ENCODE data around the gene VAV2.

VAV2 gene

GRCh38 chr9:133967024-133967741 lies 24.9 kb downstream of the VAV2 start:
- no peak for DNase-seq

GRCh38 chr9:133964463-133964862 lies 27.7 kb downstream of the VAV2 start:
- no peak overlapping the region for H3K27ac Mint-ChIP-seq
- DNase-seq, result no peak
- peaks cover 2% of the 10 kb centered on the region for H3K27me3 Mint-ChIP-seq (ENCODE audit: low read depth, poor library complexity)
- peaks cover 31% of the 10 kb centered on the region for H3K9me3 Mint-ChIP-seq
- H3K4me1 Mint-ChIP-seq, result peaks cover 36% of the 10 kb centered on the region
- no peak overlapping the region for H3K4me3 Mint-ChIP-seq
- no peak for TF ChIP-seq CTCF (IDR thresholded peaks at IDR 0.05)
- H3K36me3 Mint-ChIP-seq (ENCODE audit: low read depth), result peaks cover 31% of the 10 kb centered on the region

More at GRCh38 chr9:133967024-133967741, 24.9 kb downstream of the VAV2 start:
- Mint-ChIP-seq H3K9me3 (peaks cover 31% of the 10 kb centered on the region), H3K4me1 (peaks cover 34% of the 10 kb centered on the region), H3K4me3 (no peak overlapping the region), H3K27ac (no peak overlapping the region), H3K27me3 (ENCODE audit: low read depth, poor library complexity) (peaks cover 2% of the 10 kb centered on the region), H3K36me3 (ENCODE audit: low read depth) (peaks cover 31% of the 10 kb centered on the region)
- TF ChIP-seq CTCF (IDR thresholded peaks at IDR 0.05), result no peak

GRCh38 chr9:133963166-133963565 lies 29.0 kb downstream of the VAV2 start:
- DNase-seq, result no peak
- Mint-ChIP-seq H3K4me3 (no peak overlapping the region), H3K9me3 (peaks cover 31% of the 10 kb centered on the region), H3K4me1 (peaks cover 41% of the 10 kb centered on the region), H3K36me3 (ENCODE audit: low read depth) (peaks cover 31% of the 10 kb centered on the region), H3K27ac (no peak overlapping the region), H3K27me3 (ENCODE audit: low read depth, poor library complexity) (peaks cover 5% of the 10 kb centered on the region)
- TF ChIP-seq CTCF (IDR thresholded peaks at IDR 0.05), result no peak

GRCh38 chr9:133962341-133962740 lies 29.8 kb downstream of the VAV2 start:
- Mint-ChIP-seq H3K27me3 (ENCODE audit: low read depth, poor library complexity) (peaks cover 5% of the 10 kb centered on the region), H3K36me3 (ENCODE audit: low read depth) (peaks cover 30% of the 10 kb centered on the region), H3K27ac (no peak overlapping the region), H3K4me3 (no peak overlapping the region), H3K4me1 (peaks cover 47% of the 10 kb centered on the region), H3K9me3 (peaks cover 29% of the 10 kb centered on the region)
- no peak for TF ChIP-seq CTCF (IDR thresholded peaks at IDR 0.05)
- no peak for DNase-seq

- no peak for TF ChIP-seq CTCF (IDR thresholded peaks at IDR 0.05)
- Mint-ChIP-seq H3K4me3 (no peak overlapping the region), H3K27me3 (ENCODE audit: low read depth, poor library complexity) (peaks cover 5% of the 10 kb centered on the region), H3K4me1 (peaks cover 53% of the 10 kb centered on the region), H3K9me3 (peaks cover 25% of the 10 kb centered on the region), H3K36me3 (ENCODE audit: low read depth) (peaks cover 26% of the 10 kb centered on the region), H3K27ac (no peak overlapping the region)
- no peak for DNase-seq
Observed at GRCh38 chr9:133961226-133962165, 30.6 kb downstream of the VAV2 start.
